ENCODE data around the gene PPP1R36.
"Not testable (repeated sequence)": the region's sequence is repeated elsewhere in the genome, so short reads cannot be mapped to it uniquely, and the experiment has no call there.

PPP1R36 gene

DNA sequence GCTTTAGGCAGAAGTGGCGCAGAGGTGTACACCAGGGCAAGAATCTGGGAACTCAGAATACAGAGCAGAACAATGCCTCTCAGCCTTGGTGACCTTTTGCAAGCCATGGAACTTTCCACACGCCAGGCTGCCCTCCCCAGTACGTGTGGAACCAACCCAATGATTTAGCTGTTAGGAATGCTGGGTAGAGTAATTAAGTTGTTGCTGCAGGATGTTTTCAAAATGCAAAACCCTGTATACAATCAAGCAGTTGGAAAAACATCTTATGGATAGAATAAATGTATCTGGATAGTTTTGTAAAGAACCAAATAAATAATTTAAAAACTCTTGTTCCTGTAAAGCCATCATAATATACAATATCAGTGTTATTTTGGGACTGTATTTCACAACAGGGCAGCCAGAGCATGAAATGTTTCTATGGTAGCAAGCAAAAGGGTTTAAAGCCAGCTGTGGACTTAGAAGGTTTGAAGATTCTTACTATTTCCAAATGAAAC, 19.4 kb downstream of the PPP1R36 start:
- no peak for DNase-seq

DNA sequence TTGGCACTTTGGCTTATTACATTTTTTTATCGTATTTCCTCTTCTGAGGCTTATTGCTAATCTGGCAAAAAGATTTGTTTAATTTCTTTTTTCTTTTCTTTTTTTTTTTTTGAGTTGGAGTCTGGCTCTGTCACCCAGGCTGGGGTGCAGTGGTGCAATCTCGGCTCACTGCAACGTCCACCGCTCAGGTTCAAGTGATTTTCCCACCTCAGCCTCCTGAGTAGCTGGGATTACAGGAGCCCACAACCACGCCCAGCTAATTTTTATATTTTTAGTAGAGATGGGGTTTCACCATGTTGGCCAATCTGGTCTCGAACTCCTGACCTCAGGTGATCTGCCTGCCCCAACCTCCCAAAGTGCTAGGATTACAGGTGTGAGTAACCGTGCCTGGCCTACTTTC, 19.9 kb downstream of the PPP1R36 start:
- not testable (repeated sequence) for DNase-seq

DNA sequence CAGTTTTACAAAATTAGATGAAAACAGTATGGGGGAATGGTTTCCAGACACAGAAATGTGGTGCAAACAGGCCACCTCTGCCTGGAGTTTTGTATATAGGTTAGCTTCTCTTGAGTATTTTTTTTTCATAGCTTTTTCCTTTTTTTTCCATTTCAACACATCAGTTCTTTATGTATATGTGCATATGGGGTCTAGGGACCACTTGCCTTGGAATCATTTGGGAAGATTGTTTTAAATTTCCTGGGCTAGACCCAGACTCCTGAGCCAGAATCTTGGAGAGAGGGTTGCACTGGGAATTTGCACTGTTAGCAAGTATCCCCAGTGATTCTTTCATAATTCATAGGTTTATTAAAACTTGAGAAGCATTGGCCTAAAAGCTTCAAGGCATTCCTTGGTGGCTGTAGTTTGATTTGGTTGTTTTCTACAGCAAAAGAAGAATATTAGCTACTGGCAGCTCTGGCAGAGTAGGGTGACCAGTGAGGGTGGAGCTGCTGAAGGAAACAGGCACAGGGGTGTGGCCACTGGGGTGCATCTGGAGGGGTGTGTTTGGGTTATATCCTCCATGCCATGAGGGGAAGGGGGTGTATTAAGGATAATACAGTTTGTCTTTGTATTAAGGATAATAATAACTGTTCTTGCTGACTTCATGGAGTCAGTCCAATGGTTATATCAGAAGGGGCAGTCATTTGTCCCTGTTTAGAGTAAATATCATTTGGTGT, 22.8 kb downstream of the PPP1R36 start:
- DNase-seq: no peak

DNA sequence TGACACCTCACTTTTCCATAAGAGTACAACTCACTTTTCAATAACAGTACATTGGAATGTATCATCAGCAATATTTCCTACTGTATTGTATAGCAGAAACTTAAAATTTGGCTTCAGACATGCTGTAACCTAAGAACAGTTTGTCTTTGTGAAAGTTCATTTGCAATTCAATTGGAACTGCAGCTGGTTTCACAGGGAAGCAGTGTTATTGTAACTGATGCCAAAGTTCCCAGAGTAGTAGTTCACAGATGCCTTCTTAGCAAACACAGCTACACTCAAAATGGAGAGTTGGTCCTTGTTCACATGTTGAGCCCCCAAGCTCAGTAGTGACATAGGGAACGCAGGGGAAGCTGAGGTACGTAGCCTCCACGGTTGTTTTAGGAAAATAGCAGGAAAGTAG, 23.3 kb downstream of the PPP1R36 start:
- DNase-seq: no peak

DNA sequence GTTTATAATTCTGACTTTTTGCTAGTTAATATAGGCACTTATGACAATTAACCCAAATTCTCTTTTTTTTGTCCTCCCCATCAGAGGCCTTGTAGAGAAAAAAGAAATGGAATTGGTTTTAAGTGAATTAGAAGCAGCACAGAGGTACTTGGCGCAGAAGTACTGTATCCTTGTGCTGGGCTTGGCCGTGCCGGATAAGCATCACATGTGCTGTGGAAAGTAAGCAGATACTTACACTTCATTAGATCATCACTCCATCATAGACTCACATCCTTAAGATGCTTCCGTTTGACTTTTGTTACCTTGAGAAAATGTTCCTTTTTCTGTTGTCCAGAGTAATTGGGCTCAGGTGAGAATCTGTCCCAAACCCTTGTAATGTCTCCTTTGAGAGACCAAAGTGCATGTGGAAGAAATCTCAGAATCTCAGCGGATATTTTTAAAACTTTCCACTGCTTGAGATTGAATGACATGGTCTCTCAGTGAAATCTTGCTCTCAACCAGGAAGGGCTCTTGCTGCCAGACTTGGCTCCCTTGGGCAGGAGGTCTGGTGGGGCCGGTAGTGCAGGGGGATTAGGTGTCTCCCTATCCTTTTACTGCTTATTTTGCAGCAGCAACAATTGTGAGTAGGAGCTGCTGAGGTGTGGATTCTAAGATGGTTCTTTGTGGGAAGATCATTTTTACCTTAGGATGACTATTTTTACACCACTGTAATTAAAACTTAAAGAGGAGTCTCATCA, 24.8 kb downstream of the PPP1R36 start:
- DNase-seq: no peak

DNA sequence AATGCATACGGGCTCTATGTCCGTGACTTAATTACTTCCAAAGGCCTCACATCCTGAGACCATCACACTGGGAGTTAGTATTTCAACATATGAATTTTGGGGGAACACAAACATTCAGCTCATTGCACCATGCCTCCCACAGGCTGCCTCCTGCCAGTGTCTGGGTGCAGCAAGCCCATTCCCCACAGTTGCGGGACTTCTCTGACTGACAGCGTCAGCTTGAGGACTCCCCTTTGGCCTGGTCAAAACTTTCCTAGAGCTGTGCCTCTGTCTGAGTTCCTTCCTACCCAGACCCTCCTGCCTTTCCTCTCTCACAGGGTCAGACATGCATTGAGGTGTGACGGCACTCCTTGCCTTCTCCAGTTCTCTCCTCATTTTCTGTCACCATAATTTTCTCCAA, 27.4 kb downstream of the PPP1R36 start:
- no peak for DNase-seq

DNA sequence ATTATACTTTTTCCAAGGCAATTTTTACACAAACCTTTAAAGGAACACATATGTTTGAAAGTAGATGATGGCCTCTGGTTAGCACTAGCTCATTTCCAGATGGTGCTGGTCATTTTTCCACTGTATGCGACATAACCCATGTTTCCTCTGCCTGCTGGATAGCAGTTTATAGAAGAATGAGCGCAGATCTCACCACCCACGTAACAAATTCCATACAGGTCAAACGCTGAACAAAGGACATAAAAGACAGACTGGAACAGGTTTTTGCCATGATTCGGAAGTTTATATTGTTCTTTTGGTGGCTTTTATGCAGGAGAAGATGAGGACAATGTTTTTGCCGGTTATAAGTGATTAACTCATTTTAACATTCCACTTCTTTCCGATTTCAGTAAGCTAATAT, 30.7 kb downstream of the PPP1R36 start:
- no peak for DNase-seq

DNA sequence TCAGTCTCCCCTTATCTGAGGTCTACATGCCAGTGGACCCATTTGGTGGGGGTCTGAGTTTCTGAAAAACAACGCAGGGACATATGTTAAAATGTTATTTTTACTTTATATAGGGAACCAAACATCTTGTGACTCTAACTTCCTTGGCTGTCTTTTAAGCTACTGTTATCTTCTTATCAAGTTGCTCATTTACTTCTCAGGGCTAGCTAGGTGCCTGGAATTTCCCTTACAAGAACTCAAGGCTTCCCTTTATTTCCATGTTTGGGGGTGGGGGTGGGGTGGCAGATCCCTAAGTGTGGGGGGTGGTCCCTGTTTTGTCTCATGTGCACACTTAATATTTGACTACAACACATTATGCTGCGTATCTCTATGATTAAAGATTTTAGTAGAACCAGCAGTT, 31.6 kb downstream of the PPP1R36 start:
- DNase-seq: no peak

DNA sequence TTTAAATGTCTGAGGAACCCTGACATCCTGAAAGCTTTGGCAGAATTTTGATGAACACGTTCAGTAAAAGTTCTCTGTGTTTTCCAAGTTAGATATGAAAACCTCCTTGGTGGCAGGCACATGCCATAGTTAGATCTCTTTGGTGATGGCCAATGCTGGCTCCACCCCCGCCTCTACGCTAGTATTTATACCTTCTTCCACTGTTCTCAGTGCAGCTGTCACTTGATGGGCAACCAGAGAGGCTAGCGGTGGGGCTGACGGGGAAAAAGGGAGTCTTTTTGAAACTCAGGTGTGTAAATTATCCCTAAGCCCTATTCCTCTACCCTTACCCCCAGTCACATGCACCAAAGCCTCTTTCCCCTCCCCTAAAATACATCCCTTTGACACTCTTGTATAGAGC, 32.1 kb downstream of the PPP1R36 start:
- DNase-seq: no peak

DNA sequence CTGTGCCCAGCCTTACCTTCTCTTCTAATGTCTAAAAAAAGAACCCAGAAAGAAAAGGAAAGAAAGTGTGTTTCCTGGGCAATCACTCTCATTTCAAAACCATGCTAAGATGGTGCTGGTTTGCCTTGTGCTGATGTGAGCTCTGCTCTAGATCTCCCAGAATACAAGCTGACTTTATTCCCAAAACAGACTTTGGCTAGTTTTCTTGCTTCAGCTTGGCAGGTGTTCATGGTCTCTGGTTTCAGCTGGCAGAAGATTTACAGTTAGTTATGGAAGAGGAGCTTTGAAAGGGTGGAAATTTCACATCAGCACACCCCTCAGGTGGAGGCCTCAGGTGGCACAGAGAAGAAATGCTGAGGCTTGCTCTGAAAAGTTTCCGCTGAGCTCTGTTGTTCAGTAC, 34.4 kb downstream of the PPP1R36 start:
- no peak for DNase-seq

DNA sequence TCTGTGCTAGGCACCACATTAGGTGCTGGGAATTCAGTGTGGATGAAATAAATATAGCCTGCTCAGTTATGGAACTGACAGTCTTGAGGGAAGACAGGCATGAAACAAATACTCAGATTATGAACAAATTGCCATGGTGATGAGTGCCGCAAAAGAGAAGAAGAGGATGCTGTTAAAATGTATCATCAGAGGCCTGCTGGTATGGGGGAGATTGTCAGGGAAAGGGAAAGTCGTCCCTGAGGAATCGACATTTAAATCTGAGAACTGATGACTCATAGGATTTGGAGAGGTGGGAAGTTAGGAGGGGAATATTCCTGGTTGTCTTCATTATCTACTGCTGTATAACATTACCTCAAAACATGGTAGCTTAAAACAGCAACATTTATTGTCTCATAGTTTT, 42.0 kb downstream of the PPP1R36 start:
- DNase-seq: no peak

DNA sequence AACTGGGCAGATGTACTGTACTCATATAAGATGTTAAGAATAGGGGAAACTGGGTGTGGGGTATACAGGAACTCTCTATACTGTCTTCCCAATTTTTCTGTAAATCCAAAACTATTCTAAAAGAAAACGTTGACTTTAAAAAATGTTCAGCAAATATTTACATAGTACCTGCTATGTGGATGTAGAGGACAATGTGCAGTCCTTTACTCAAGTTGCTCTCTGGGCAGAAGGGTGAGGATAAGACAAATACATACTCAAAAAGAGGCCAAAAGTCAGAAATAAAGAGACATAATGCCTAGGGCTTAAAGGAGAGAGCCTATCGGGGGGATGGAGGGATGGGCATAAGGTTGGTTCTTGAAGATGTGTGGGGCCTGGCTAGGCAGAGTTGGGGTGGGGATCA, 44.7 kb downstream of the PPP1R36 start:
- DNase-seq: no peak

DNA sequence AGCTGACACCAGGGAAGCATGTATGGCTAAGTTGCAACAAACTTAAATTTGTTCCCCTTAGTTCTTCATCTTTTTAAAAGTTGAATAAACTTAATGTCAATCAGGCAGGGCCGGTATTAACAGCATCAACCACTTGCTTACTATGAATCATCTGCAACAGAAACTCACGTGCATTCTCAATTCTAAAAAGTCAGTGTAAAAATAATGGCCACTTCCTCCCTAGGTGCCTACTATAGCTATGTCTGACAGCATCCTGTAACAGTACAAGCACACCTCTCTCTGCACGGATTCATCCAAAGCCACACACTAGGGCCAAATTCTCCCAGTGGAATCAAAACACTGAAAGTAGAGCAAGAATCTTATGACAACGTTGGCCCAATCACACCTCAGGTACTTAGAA, 48.6 kb downstream of the PPP1R36 start:
- DNase-seq: no peak

DNA sequence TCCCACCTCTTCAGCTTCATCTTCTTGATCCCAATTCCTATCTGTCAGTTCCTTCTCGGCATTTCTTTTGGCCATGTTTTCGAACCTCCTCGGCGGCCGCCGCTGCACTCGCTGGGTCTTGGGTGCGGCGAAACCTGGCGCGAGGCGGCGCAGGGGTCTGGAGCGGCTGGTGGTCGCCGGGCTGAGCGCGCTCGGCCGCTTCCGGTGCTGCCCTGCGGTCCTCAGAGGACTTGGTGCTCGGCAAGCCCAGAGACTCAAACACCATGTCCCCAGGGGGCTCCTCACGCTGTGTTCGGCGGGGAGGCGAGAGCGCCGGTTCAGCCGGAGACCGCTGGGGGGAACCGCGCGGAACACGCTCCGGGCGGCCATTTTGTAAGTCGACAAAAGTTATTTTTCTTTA, 51.8 kb downstream of the PPP1R36 start:
- DNase-seq: no peak

DNA sequence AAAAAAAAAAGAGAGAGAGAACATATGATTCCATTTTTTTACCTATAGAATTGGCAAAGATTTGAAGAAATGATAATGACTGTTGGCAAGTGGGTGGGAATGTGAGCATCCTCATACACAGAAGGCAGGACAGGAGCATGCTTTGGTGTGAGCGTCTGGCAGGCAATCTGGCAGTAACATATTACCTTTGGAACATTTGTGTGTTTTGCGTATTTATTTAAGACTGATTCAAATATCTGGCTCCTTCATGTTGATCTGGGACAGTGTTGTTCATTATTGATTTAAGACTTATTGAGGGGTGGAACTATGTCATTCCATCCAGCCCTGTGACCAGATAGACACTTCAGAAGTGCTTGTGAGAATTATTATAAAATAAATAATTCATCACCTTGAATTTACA, 53.1 kb downstream of the PPP1R36 start:
- DNase-seq: no peak

DNA sequence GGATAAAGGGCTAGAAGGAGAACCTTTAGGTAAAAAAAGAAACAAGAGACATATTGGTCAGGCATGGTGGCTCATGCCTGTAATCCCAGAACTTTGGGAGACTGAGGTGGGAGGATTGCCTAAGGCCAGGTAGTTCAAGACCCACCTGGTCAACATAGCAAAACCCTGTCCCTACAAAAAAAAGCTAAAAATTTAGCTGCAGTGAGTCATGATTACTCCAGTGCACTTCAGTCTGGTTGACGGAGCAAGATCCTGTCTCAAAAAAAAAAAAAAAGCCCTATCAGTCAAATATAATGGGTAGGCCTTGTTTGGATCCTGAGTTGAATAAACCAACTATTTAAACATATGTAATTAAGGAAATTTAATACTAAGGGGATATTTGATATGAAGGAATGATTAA, 54.2 kb downstream of the PPP1R36 start:
- DNase-seq: no peak

DNA sequence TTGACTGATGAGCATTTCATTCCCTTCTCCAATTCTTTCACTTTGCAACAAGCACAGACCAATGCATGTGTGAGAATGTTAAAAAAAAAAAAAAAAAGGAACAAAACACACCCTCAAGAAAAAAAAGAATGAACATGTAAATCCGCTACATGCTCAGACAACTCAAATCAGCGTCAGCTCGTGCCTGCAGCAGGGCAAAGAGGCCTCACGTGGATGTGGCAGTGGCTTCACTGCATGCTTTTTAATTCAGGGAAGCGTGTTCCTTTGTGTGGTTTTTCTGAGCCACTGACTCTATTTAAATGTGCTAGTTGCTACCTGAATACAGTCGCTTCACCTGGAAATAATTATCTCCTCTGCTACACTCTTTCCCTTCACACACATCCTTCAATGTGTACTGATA, 55.1 kb downstream of the PPP1R36 start:
- DNase-seq: no peak

DNA sequence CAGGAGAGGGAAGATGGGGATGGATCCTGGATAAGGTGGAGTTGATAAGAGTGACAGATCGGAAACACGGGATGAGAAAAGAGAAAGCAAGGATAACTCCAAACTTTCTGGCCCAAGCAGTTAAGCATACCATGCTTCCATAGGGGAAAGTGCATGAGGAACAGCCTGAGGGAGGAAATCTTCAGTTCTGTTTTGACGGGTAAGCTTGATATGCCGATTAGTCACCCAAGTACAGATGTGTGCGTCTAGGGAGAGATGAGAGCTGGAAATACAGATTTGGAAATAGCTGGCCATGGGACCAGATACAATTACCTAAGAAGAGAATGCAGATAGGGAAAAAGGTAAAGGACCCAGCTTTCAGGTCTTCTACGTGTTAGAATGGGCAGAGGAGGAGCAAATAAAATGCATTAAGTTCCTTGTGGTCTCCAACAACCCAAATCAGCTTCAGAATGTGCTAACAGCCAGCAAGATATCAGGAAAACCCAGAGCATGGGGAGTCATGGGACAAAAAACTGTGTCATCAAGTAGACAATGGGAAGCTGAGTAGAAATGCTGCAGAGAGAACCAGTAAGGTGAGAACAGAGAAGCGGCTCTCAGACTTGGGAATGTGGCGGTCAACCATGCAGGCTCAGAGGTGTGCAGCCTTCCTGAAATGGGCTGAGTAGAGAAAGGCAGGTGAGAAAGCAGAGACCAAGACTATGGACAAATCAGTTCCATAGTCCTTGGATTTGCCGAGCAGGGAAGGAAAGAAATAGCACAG, 56.3 kb downstream of the PPP1R36 start:
- DNase-seq: no peak

DNA sequence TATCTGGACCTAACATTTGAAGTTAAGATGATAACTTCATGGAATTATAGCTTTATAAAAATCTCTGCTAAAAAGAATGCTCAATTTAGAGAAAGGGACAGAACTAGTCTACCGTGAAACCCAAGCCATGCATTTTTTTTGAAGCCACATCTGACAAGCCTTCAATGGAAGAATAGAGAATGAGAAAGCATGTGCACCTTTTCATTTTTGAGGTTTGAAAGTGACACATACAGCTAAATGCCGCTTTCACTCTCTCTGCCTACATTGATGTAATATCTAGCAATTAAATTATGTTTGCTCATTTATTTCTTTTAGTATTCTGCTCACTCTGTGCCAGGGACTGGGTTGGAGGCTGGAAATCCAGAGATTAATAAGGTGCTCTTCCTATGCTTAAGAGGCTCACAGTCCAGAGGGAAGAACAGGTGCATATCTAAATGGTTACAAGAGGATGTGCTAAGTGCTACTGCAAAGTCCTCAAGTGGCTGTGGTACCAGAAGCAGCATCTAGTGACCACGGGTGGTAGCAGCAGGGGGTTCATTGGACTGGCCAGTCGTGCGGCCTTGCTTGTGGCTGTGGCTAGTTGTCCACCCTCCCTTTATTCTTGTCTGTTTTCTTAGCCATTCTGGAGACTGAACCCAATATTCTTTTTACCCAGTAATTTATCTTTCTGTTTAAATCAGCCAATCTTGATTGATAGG, 60.4 kb downstream of the PPP1R36 start:
- no peak for DNase-seq

DNA sequence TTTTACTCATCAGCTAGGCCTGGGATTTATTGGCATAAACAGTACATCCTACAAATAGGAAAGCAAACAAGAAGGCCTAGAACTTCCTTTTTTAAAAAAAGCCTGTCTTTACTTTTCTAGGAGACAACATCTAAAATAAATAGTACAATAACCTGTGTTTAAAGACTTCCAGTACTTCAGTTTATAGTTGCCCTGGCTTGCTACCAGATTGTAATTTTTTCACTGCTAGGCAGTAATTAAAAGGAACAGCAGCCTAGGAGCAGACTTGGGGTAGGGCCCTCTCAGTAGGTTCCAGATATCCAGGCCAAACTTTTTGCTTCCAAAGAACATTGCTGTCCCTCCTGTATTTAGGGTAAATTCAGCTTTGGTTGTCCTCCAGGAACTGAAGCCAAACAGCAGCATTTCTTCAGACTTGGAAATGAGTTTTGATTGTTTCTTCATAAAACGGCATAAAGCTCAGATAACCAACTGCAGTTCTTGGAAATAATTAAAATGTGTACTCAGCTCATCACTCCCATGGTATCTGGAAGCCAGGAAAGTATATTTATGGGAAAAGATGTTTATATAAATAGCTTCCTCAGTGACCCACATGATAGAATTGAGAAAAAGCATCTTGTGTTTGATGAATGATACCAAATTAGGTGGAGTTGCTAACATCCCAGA, 61.7 kb downstream of the PPP1R36 start:
- DNase-seq: no peak

DNA sequence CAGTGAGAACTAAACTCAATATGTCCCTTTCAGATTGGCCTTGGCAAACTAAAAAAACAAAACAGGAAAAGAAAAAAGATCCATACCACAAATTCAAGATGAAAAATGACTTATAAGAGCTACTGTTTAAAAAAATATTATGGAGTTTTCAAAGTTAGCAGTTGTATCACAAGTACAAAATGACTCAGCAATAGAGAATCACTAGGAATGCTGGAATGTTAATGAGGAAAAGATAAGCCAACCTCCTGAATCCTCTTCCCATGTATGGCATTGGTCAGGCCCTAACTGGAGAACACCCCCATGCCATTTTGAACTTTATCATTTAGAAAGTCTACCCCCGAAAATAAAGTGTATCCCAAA, 62.2 kb downstream of the PPP1R36 start:
- DNase-seq: no peak

DNA sequence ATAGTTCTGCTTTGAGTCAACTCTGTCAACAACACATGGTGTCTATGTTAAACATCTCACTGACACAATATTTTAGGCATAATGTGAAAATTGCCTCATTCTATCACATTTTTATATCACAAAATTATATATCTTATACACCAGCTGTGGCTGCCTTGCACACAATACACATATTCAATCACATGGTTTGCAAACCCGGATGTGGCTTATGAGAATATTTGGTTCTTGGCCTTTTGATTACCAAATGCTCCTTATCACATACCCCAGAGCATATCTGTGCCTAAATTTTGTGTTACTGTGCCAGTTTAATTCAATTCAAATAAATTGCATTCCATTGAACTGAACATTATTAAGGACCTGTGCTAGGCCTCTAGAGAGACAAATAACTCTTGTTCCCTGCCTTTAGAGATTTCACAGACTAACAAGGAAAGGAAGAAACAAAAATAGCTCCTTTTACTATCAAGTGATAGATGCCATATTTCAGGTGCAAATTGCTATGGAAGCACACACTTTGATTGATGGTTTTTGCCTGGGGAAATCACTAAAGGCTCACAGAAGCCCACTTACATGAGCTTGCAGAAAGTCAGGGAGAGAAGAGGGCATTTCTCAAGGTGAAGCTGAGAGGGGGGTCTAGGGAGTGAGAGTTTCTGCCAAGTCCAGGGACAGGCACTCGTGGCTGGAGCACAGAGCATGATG, 63.4 kb downstream of the PPP1R36 start:
- no peak for DNase-seq
